Vagina (tissue), 2 donors: ENCODE data around the gene LRRC61. TPM values are rescaled to one million over a fixed set of nuclear protein-coding genes. Genes with fewer than 3 reads are reported as not detected.
"Not testable (repeated sequence)": the region's sequence is repeated elsewhere in the genome, so short reads cannot be mapped to it uniquely, and the experiment has no call there.

ENCODE experiments used
- DNase-seq, 2 donors: peaks; one replicate each; pipeline ENCODE4 v3.0.0-alpha.2; 2017; ENCODE audit errors: extremely low spot score in 2 of 2
- H3K27ac ChIP-seq: fragments of 200-600 bp; sonication (generic); one replicate; pipeline ENCODE4 v1.5.1; 2019
- H3K27me3 ChIP-seq: fragments of 200-600 bp; sonication (generic); one replicate; pipeline ENCODE4 v1.5.1; 2019
- H3K36me3 ChIP-seq, 2 donors: fragments of 200-600 bp; sonication (generic); one replicate each; pipeline ENCODE4 v1.5.1; 2017 to 2019
- H3K4me1 ChIP-seq: fragments of 200-600 bp; sonication (generic); one replicate; pipeline ENCODE4 v1.5.1; 2019
- H3K4me3 ChIP-seq, 2 donors: fragments of 200-600 bp; sonication (generic); 1 replicate in 1 of 2; 2 replicates in 1 of 2; pipeline ENCODE4 v1.5.1; 2016 to 2019
- H3K9me3 ChIP-seq: fragments of 200-600 bp; sonication (generic); one replicate; pipeline ENCODE4 v1.5.1; 2019
- CTCF ChIP-seq, 3 experiments: fragments of 450-650 bp in 2 of 3; fragments of 200-600 bp in 1 of 3; sonication (generic) in 1 of 3; IDR thresholded peaks; one replicate each; pipeline ENCODE4 v1.5.1; 2017 to 2019; ENCODE audit warnings: antibody characterized with exemption in 3 of 3, mild to moderate bottlenecking in 2 of 3, moderate library complexity in 2 of 3
- POLR2A ChIP-seq, 2 donors: fragments of 450-650 bp; IDR thresholded peaks; one replicate each; pipeline ENCODE4 v1.6.1; 2017; ENCODE audit warnings: antibody characterized with exemption in 2 of 2, mild to moderate bottlenecking in 2 of 2, moderate library complexity in 2 of 2
- POLR2AphosphoS5 ChIP-seq, 2 donors: sonication (generic); formaldehyde crosslinking; IDR thresholded peaks; one replicate each; pipeline ENCODE4 v1.9.0; 2017; ENCODE audit warnings: antibody characterized with exemption in 2 of 2, mild to moderate bottlenecking in 2 of 2, low read depth in 1 of 2; ENCODE audit not compliant: insufficient read depth in 1 of 2
- intact Hi-C: fragments of 100-400 bp; cut with DNase I; formaldehyde crosslinking; loops from one replicate; pipeline ENCODE4 v1.15.1; 2023
- total RNA-seq: library from RNA; depleted of rRNA; stranded (reverse); fragments of >200 nt; gene quantifications from one replicate; pipeline ENCODE4 v1.2.3, GENCODE V29; 2016

LRRC61 gene
- total RNA-seq, 1 donor from 2014 or later, result 14.0 TPM

GRCh38 chr7:150307904-150308303 is 15.3 kb upstream of the LRRC61 start:
- intact Hi-C loops, result no loop called here

GRCh38 chr7:150308575-150308974 is 14.6 kb upstream of the LRRC61 start:
- Histone ChIP-seq H3K27ac (no peak overlapping the region), H3K9me3 (no peaks in the 10 kb centered on the region), H3K27me3 (no peaks in the 10 kb centered on the region), H3K36me3 (no peaks in the 10 kb centered on the region), H3K4me1 (no peaks in the 10 kb centered on the region), H3K4me3 (no peak overlapping the region)
- DNase-seq, result no peak
- no peak for TF ChIP-seq CTCF (IDR thresholded peaks at IDR 0.05)
- TF ChIP-seq POLR2AphosphoS5 (IDR thresholded peaks at IDR 0.05; ENCODE audit: insufficient read depth in 1 of 2, low read depth in 1 of 2), result no peak
- TF ChIP-seq POLR2A (IDR thresholded peaks at IDR 0.05), result no peak
- intact Hi-C loops, result no loop called here

More at GRCh38 chr7:150307904-150308303, 15.3 kb upstream of the LRRC61 start:
- DNase-seq, result no peak
- Histone ChIP-seq H3K27me3 (no peaks in the 10 kb centered on the region), H3K27ac (no peak overlapping the region), H3K4me3 (no peak overlapping the region), H3K36me3 (no peaks in the 10 kb centered on the region), H3K4me1 (no peaks in the 10 kb centered on the region), H3K9me3 (no peaks in the 10 kb centered on the region)
- TF ChIP-seq CTCF (IDR thresholded peaks at IDR 0.05) (no peak), POLR2A (IDR thresholded peaks at IDR 0.05) (no peak), POLR2AphosphoS5 (IDR thresholded peaks at IDR 0.05; ENCODE audit: insufficient read depth in 1 of 2, low read depth in 1 of 2) (no peak)

GRCh38 chr7:150311146-150311545 is 12.0 kb upstream of the LRRC61 start:
- no peak for TF ChIP-seq CTCF (IDR thresholded peaks at IDR 0.05)
- TF ChIP-seq POLR2AphosphoS5 (IDR thresholded peaks at IDR 0.05; ENCODE audit: insufficient read depth in 1 of 2, low read depth in 1 of 2), result no peak
- no peak for TF ChIP-seq POLR2A (IDR thresholded peaks at IDR 0.05)
- intact Hi-C loops, result no loop called here
- Histone ChIP-seq H3K4me3 (no peak overlapping the region), H3K27me3 (no peaks in the 10 kb centered on the region), H3K27ac (no peak overlapping the region), H3K36me3 (no peaks in the 10 kb centered on the region), H3K4me1 (no peaks in the 10 kb centered on the region), H3K9me3 (no peaks in the 10 kb centered on the region)
- no peak for DNase-seq

GRCh38 chr7:150311711-150312110 is 11.4 kb upstream of the LRRC61 start:
- Histone ChIP-seq H3K27ac (no peak overlapping the region), H3K27me3 (no peaks in the 10 kb centered on the region), H3K4me3 (no peak overlapping the region), H3K9me3 (no peaks in the 10 kb centered on the region), H3K36me3 (no peaks in the 10 kb centered on the region), H3K4me1 (no peaks in the 10 kb centered on the region)
- DNase-seq, result no peak
- TF ChIP-seq POLR2AphosphoS5 (IDR thresholded peaks at IDR 0.05; ENCODE audit: insufficient read depth in 1 of 2, low read depth in 1 of 2) (no peak), CTCF (IDR thresholded peaks at IDR 0.05) (no peak), POLR2A (IDR thresholded peaks at IDR 0.05) (no peak)
- intact Hi-C loops, result no loop called here

- H3K36me3 ChIP-seq, H3K27me3 ChIP-seq, H3K27ac ChIP-seq, H3K4me3 ChIP-seq, H3K9me3 ChIP-seq, intact Hi-C loops, H3K4me1 ChIP-seq, DNase-seq: not testable (repeated sequence)
These were observed 10.3 kb upstream of the LRRC61 start for GRCh38 chr7:150312649-150313366.
